Eye (tissue), 1 donor: ENCODE results near the gene DGAT2.
"Not testable (repeated sequence)": the region's sequence is repeated elsewhere in the genome, so short reads cannot be mapped to it uniquely, and the experiment has no call there.

ENCODE experiments used
- DNase-seq: peaks from one replicate; pipeline ENCODE4 v3.0.0-alpha.2; 2015

DGAT2 gene

GRCh38 chr11:75768112-75768908, at the start of gene DGAT2:
Gene DGAT2 (plus strand): TSS chr11:75768778. CDS start chr11:75768992, 214 bp downstream.
- DNase-seq, result peak; percentile 87

GRCh38 chr11:75719340-75720239, 49.0 kb upstream of the DGAT2 start:
- DNase-seq, result no peak

GRCh38 chr11:75720639-75721038, 47.9 kb upstream of the DGAT2 start:
- no peak for DNase-seq

GRCh38 chr11:75721852-75722668, 46.5 kb upstream of the DGAT2 start:
- no peak for DNase-seq

- DNase-seq, result no peak
Measured at GRCh38 chr11:75722669-75723042, 45.9 kb upstream of the DGAT2 start.

- DNase-seq, result no peak
Measured at GRCh38 chr11:75725547-75726320, 42.8 kb upstream of the DGAT2 start.

GRCh38 chr11:75728992-75729391, 39.6 kb upstream of the DGAT2 start:
- DNase-seq, result no peak

GRCh38 chr11:75731095-75731494, 37.5 kb upstream of the DGAT2 start:
- no peak for DNase-seq

- no peak for DNase-seq
Measured at GRCh38 chr11:75733071-75733430, 35.5 kb upstream of the DGAT2 start.

GRCh38 chr11:75733431-75734107, 35.0 kb upstream of the DGAT2 start:
- peak; percentile 63 for DNase-seq

- DNase-seq, result peak; percentile 25
Measured at GRCh38 chr11:75734491-75735180, 33.9 kb upstream of the DGAT2 start.

- no peak for DNase-seq
Measured at GRCh38 chr11:75735181-75735845, 33.3 kb upstream of the DGAT2 start.

GRCh38 chr11:75737314-75737713, 31.3 kb upstream of the DGAT2 start:
- no peak for DNase-seq

GRCh38 chr11:75740681-75741080, 27.9 kb upstream of the DGAT2 start:
- no peak for DNase-seq

- DNase-seq, result not testable (repeated sequence)
Measured at GRCh38 chr11:75743159-75743558, 25.4 kb upstream of the DGAT2 start.

GRCh38 chr11:75743711-75744563, 24.6 kb upstream of the DGAT2 start:
- no peak for DNase-seq

- DNase-seq, result no peak
Measured at GRCh38 chr11:75745807-75746206, 22.8 kb upstream of the DGAT2 start.

GRCh38 chr11:75748729-75749273, 19.8 kb upstream of the DGAT2 start:
- DNase-seq, result not testable (repeated sequence)

GRCh38 chr11:75754933-75755332, 13.6 kb upstream of the DGAT2 start:
- DNase-seq, result not testable (repeated sequence)
